Islet of Langerhans (tissue), 1 donor: ENCODE results near the gene FOSL2.
"Not testable (repeated sequence)": the region's sequence is repeated elsewhere in the genome, so short reads cannot be mapped to it uniquely, and the experiment has no call there.

Source experiments
- FAIRE-seq: peaks from one replicate; lab custom pipeline; 2011; peaks lifted over from hg19 to GRCh38; lab: Jason Lieb, UNC

The FOSL2 gene

GRCh38 chr2:28357948-28358667 lies 34.5 kb upstream of the FOSL2 start:
- FAIRE-seq = no peak

- FAIRE-seq = no peak
Measured at GRCh38 chr2:28358668-28359201, 33.9 kb upstream of the FOSL2 start.

- FAIRE-seq = no peak
Measured at GRCh38 chr2:28359222-28360057, 33.2 kb upstream of the FOSL2 start.

- no peak for FAIRE-seq
Measured at GRCh38 chr2:28360058-28360717, 32.5 kb upstream of the FOSL2 start.

GRCh38 chr2:28360718-28361293 lies 31.9 kb upstream of the FOSL2 start:
- FAIRE-seq = no peak

GRCh38 chr2:28361991-28362710 lies 30.5 kb upstream of the FOSL2 start:
- FAIRE-seq = no peak

- FAIRE-seq = no peak
Measured at GRCh38 chr2:28362991-28363521, 29.6 kb upstream of the FOSL2 start.

GRCh38 chr2:28363686-28364280 lies 28.9 kb upstream of the FOSL2 start:
- no peak for FAIRE-seq

GRCh38 chr2:28364610-28365009 lies 28.0 kb upstream of the FOSL2 start:
- no peak for FAIRE-seq

GRCh38 chr2:28365158-28365557 lies 27.5 kb upstream of the FOSL2 start:
- no peak for FAIRE-seq

- no peak for FAIRE-seq
Measured at GRCh38 chr2:28366149-28366495, 26.5 kb upstream of the FOSL2 start.

GRCh38 chr2:28366496-28367282 lies 26.0 kb upstream of the FOSL2 start:
- FAIRE-seq = no peak

GRCh38 chr2:28367667-28368356 lies 24.8 kb upstream of the FOSL2 start:
- no peak for FAIRE-seq

- no peak for FAIRE-seq
Measured at GRCh38 chr2:28368357-28368798, 24.3 kb upstream of the FOSL2 start.

- FAIRE-seq = no peak
Measured at GRCh38 chr2:28369358-28369757, 23.3 kb upstream of the FOSL2 start.

GRCh38 chr2:28370354-28370753 lies 22.3 kb upstream of the FOSL2 start:
- no peak for FAIRE-seq

GRCh38 chr2:28371728-28372127 lies 20.9 kb upstream of the FOSL2 start:
- FAIRE-seq = not testable (repeated sequence)

- FAIRE-seq = no peak
Measured at GRCh38 chr2:28373854-28374253, 18.8 kb upstream of the FOSL2 start.

GRCh38 chr2:28374331-28374730 lies 18.3 kb upstream of the FOSL2 start:
- FAIRE-seq = no peak

- no peak for FAIRE-seq
Measured at GRCh38 chr2:28375236-28375635, 17.4 kb upstream of the FOSL2 start.
